Measurements from ENCODE around the gene HIVEP3. TPM values are rescaled to one million over a fixed set of nuclear protein-coding genes. Genes with fewer than 3 reads are reported as not detected.

The HIVEP3 gene
- total and polyA plus RNA-seq, 4 donors, result 3.0 to 9.4 (median 7.8) TPM

GRCh38 chr1:41466146-41466545, 452.6 kb downstream of the HIVEP3 start:
- H3K4me1 ChIP-seq (ENCODE audit: control insufficient read depth, insufficient read depth, low read length), result no peaks in the 10 kb centered on the region
- H3K36me3 ChIP-seq (ENCODE audit: control insufficient read depth, insufficient read depth, low read length), result no peaks in the 10 kb centered on the region
- H3K9me3 ChIP-seq (ENCODE audit: control insufficient read depth, insufficient read depth, low read length), result no peaks in the 10 kb centered on the region
- no peak overlapping the region for H3K27ac ChIP-seq (ENCODE audit: low read depth, low read length)
- 88% methylated on average over 5 of the region's 5 CpGs for WGBS (ENCODE audit: insufficient coverage)
- DNase-seq (ENCODE audit: low read depth in 4 of 6, low spot score in 6 of 6), result no peak
- no peak overlapping the region for H3K4me3 ChIP-seq (ENCODE audit: low read depth, low read length)
- no peaks in the 10 kb centered on the region for H3K27me3 ChIP-seq (ENCODE audit: control insufficient read depth, insufficient read depth, low read length)

- no peaks in the 10 kb centered on the region for H3K4me1 ChIP-seq (ENCODE audit: control insufficient read depth, insufficient read depth, low read length)
- 100% methylated on average over 1 of the region's 1 CpG for WGBS (ENCODE audit: insufficient coverage)
- no peaks in the 10 kb centered on the region for H3K9me3 ChIP-seq (ENCODE audit: control insufficient read depth, insufficient read depth, low read length)
- H3K27me3 ChIP-seq (ENCODE audit: control insufficient read depth, insufficient read depth, low read length), result no peaks in the 10 kb centered on the region
- H3K36me3 ChIP-seq (ENCODE audit: control insufficient read depth, insufficient read depth, low read length), result no peaks in the 10 kb centered on the region
- no peak overlapping the region for H3K27ac ChIP-seq (ENCODE audit: low read depth, low read length)
- H3K4me3 ChIP-seq (ENCODE audit: low read depth, low read length), result no peak overlapping the region
- no peak for DNase-seq (ENCODE audit: low read depth in 4 of 6, low spot score in 6 of 6)
Measured at GRCh38 chr1:41465741-41466140, 453.0 kb downstream of the HIVEP3 start.

- Histone ChIP-seq H3K36me3 (ENCODE audit: control insufficient read depth, insufficient read depth, low read length) (no peaks in the 10 kb centered on the region), H3K27ac (ENCODE audit: low read depth, low read length) (no peak overlapping the region), H3K27me3 (ENCODE audit: control insufficient read depth, insufficient read depth, low read length) (no peaks in the 10 kb centered on the region), H3K9me3 (ENCODE audit: control insufficient read depth, insufficient read depth, low read length) (no peaks in the 10 kb centered on the region), H3K4me3 (ENCODE audit: low read depth, low read length) (no peak overlapping the region), H3K4me1 (ENCODE audit: control insufficient read depth, insufficient read depth, low read length) (no peaks in the 10 kb centered on the region)
- DNase-seq (ENCODE audit: low read depth in 4 of 6, low spot score in 6 of 6), result no peak
- WGBS (ENCODE audit: insufficient coverage), result 93% methylated on average over 6 of the region's 7 CpGs
Measured at GRCh38 chr1:41464885-41465284, 453.8 kb downstream of the HIVEP3 start.

- WGBS (ENCODE audit: insufficient coverage), result 92% methylated on average over 2 of the region's 2 CpGs
- no peaks in the 10 kb centered on the region for H3K9me3 ChIP-seq (ENCODE audit: control insufficient read depth, insufficient read depth, low read length)
Measured at GRCh38 chr1:41463516-41463915, 455.2 kb downstream of the HIVEP3 start.

GRCh38 chr1:41462680-41463004, 456.1 kb downstream of the HIVEP3 start:
- Histone ChIP-seq H3K27ac (ENCODE audit: low read depth, low read length) (no peak overlapping the region), H3K36me3 (ENCODE audit: control insufficient read depth, insufficient read depth, low read length) (no peaks in the 10 kb centered on the region), H3K27me3 (ENCODE audit: control insufficient read depth, insufficient read depth, low read length) (no peaks in the 10 kb centered on the region), H3K4me1 (ENCODE audit: control insufficient read depth, insufficient read depth, low read length) (peaks cover 2% of the 10 kb centered on the region), H3K4me3 (ENCODE audit: low read depth, low read length) (no peak overlapping the region), H3K9me3 (ENCODE audit: control insufficient read depth, insufficient read depth, low read length) (no peaks in the 10 kb centered on the region)
- DNase-seq (ENCODE audit: low read depth in 4 of 6, low spot score in 6 of 6), result no peak
- 84% methylated on average over 2 of the region's 2 CpGs for WGBS (ENCODE audit: insufficient coverage)

More at GRCh38 chr1:41463516-41463915, 455.2 kb downstream of the HIVEP3 start:
- H3K36me3 ChIP-seq (ENCODE audit: control insufficient read depth, insufficient read depth, low read length), result no peaks in the 10 kb centered on the region
- no peak for DNase-seq (ENCODE audit: low read depth in 4 of 6, low spot score in 6 of 6)
- H3K4me3 ChIP-seq (ENCODE audit: low read depth, low read length), result no peak overlapping the region
- H3K4me1 ChIP-seq (ENCODE audit: control insufficient read depth, insufficient read depth, low read length), result no peaks in the 10 kb centered on the region
- H3K27ac ChIP-seq (ENCODE audit: low read depth, low read length), result no peak overlapping the region
- H3K27me3 ChIP-seq (ENCODE audit: control insufficient read depth, insufficient read depth, low read length), result no peaks in the 10 kb centered on the region

- DNase-seq (ENCODE audit: low read depth in 4 of 6, low spot score in 6 of 6), result peak in 2 of 6 donors; percentile 32 to 82
- Histone ChIP-seq H3K9me3 (ENCODE audit: control insufficient read depth, insufficient read depth, low read length) (no peaks in the 10 kb centered on the region), H3K4me3 (ENCODE audit: low read depth, low read length) (no peak overlapping the region), H3K36me3 (ENCODE audit: control insufficient read depth, insufficient read depth, low read length) (no peaks in the 10 kb centered on the region), H3K27me3 (ENCODE audit: control insufficient read depth, insufficient read depth, low read length) (no peaks in the 10 kb centered on the region), H3K4me1 (ENCODE audit: control insufficient read depth, insufficient read depth, low read length) (peaks cover 6% of the 10 kb centered on the region), H3K27ac (ENCODE audit: low read depth, low read length) (no peak overlapping the region)
- WGBS (ENCODE audit: insufficient coverage), result no CpG with 5 or more reads among the region's 4 CpGs
Measured at GRCh38 chr1:41461790-41462679, 456.7 kb downstream of the HIVEP3 start.

- H3K36me3 ChIP-seq (ENCODE audit: control insufficient read depth, insufficient read depth, low read length), result no peaks in the 10 kb centered on the region
- 75% methylated on average over 9 of the region's 10 CpGs for WGBS (ENCODE audit: insufficient coverage)
- peaks cover 39% of the 10 kb centered on the region for H3K4me1 ChIP-seq (ENCODE audit: control insufficient read depth, insufficient read depth, low read length)
- no peak for DNase-seq (ENCODE audit: low read depth in 4 of 6, low spot score in 6 of 6)
- H3K9me3 ChIP-seq (ENCODE audit: control insufficient read depth, insufficient read depth, low read length), result no peaks in the 10 kb centered on the region
- no peaks in the 10 kb centered on the region for H3K27me3 ChIP-seq (ENCODE audit: control insufficient read depth, insufficient read depth, low read length)
- H3K4me3 ChIP-seq (ENCODE audit: low read depth, low read length), result no peak overlapping the region
- no peak overlapping the region for H3K27ac ChIP-seq (ENCODE audit: low read depth, low read length)
Measured at GRCh38 chr1:41456847-41457540, 461.7 kb downstream of the HIVEP3 start.

Small RNA genes lying within 50 kb of the gene (small RNA-seq; reads per million reads assigned to genes)
- not detected for gene RNA5SP45 (ENCODE audit: low replicate concordance)

Other genes with a start within 250 kb of the HIVEP3 start
- not detected for gene GUCA2B, start 234.5 kb upstream of the HIVEP3 start, total RNA-seq
- gene GUCA2B, start 234.5 kb upstream of the HIVEP3 start, polyA plus RNA-seq (ENCODE audit: insufficient read length in 2 of 2), result not detected
- not detected for gene GUCA2A, start 245.8 kb upstream of the HIVEP3 start, total RNA-seq
- gene GUCA2A, start 245.8 kb upstream of the HIVEP3 start, polyA plus RNA-seq (ENCODE audit: insufficient read length in 2 of 2), result not detected